ENCODE measurements around the gene C12orf42.

DNA sequence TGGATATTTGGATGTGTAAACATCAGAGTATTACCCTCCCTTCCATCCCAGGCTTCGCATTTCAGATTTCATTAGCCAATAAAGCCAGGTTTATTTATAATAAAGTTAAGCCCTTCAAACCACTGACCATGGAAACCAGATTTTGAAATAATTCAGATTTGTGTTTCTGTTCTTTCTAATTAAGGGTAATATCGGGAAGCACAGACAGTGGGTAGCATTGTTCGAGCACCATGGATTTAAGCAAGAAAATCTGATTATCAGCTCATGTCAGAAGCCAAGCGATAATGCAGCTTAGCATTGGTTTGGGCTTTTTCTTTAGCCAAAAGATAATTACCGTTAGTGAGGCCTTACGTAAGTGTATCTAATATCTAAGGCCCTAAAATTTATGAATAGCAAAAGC is 116.1 kb downstream of the C12orf42 start:
- TF ChIP-seq, protein P1, sequence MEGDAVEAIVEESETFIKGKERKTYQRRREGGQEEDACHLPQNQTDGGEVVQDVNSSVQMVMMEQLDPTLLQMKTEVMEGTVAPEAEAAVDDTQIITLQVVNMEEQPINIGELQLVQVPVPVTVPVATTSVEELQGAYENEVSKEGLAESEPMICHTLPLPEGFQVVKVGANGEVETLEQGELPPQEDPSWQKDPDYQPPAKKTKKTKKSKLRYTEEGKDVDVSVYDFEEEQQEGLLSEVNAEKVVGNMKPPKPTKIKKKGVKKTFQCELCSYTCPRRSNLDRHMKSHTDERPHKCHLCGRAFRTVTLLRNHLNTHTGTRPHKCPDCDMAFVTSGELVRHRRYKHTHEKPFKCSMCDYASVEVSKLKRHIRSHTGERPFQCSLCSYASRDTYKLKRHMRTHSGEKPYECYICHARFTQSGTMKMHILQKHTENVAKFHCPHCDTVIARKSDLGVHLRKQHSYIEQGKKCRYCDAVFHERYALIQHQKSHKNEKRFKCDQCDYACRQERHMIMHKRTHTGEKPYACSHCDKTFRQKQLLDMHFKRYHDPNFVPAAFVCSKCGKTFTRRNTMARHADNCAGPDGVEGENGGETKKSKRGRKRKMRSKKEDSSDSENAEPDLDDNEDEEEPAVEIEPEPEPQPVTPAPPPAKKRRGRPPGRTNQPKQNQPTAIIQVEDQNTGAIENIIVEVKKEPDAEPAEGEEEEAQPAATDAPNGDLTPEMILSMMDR (conservative IDR thresholded peaks at IDR 0.05; ENCODE audit: low read length), result no peak
- TF ChIP-seq EZH2phosphoT487 (IDR thresholded peaks at IDR 0.05; ENCODE audit: borderline replicate concordance), result no peak

Measured in Loucy (cell line).